DND-41 (cell line): ENCODE data around the gene PRICKLE2.

Source experiments
- ATAC-seq: fragments of 200-7000 bp; cut with Tn5 transposase; 3 replicates; pipeline ENCODE4 v1.9.1; 2021; ENCODE audit warnings: low read depth; ENCODE audit not compliant: insufficient read depth
- DNase-seq: peaks from one replicate; pipeline ENCODE4 v3.0.0-alpha.2; 2020
- H2AFZ ChIP-seq: 2 replicates; pipeline ENCODE4 v1.6.0; 2012; ENCODE audit warnings: low read depth, low read length
- H3K27ac ChIP-seq: 2 replicates; pipeline ENCODE4 v1.5.1; 2012; ENCODE audit warnings: low read length, inconsistent platforms
- H3K27me3 ChIP-seq: fragments of 200-600 bp; sonication (generic); 2 replicates; pipeline ENCODE4 v1.6.0; 2012; ENCODE audit warnings: low read length, mild to moderate bottlenecking, inconsistent platforms; ENCODE audit not compliant: insufficient read depth, poor library complexity
- H3K36me3 ChIP-seq: 2 replicates; pipeline ENCODE4 v1.5.1; 2012; ENCODE audit warnings: low read length, inconsistent platforms; ENCODE audit not compliant: insufficient read depth
- H3K4me1 ChIP-seq: 2 replicates; pipeline ENCODE4 v1.5.1; 2012; ENCODE audit warnings: mild to moderate bottlenecking, low read length; ENCODE audit not compliant: insufficient read depth
- H3K4me2 ChIP-seq: 2 replicates; pipeline ENCODE4 v1.6.0; 2012; ENCODE audit warnings: mild to moderate bottlenecking, moderate library complexity, low read length, inconsistent platforms; ENCODE audit not compliant: insufficient read depth
- H3K4me3 ChIP-seq, 2 experiments: fragments of 200-600 bp in 1 of 2; shearing (Covaris generic) in 1 of 2; 2 replicates each; pipeline ENCODE4 v1.5.1; 2012 to 2016; ENCODE audit warnings: inconsistent platforms in 2 of 2, low read length in 2 of 2, mild to moderate bottlenecking in 2 of 2, low read depth in 1 of 2, moderate library complexity in 1 of 2
- H3K79me2 ChIP-seq: 2 replicates; pipeline ENCODE4 v1.6.0; 2012; ENCODE audit warnings: low read length, inconsistent platforms; ENCODE audit not compliant: insufficient read depth
- H3K9ac ChIP-seq: 2 replicates; pipeline ENCODE4 v1.6.0; 2012; ENCODE audit warnings: low read depth, mild to moderate bottlenecking, inconsistent platforms, low read length, moderate library complexity
- H3K9me3 ChIP-seq: 2 replicates; pipeline ENCODE4 v1.5.1; 2012; ENCODE audit warnings: low read length, moderate library complexity, mild to moderate bottlenecking, inconsistent platforms; ENCODE audit not compliant: insufficient read depth, severe bottlenecking
- H4K20me1 ChIP-seq: 2 replicates; pipeline ENCODE4 v1.6.0; 2012; ENCODE audit warnings: low read length; ENCODE audit not compliant: insufficient read depth
- EZH2 ChIP-seq: IDR thresholded peaks from 3 replicates; pipeline ENCODE4 v1.6.1; 2012; ENCODE audit warnings: borderline replicate concordance, low read depth, mild to moderate bottlenecking, moderate library complexity, low read length, inconsistent platforms; ENCODE audit not compliant: severe bottlenecking
- TF ChIP-seq, protein P1 (sequence below): IDR thresholded peaks from 2 replicates; pipeline ENCODE4 v1.5.1; 2012; ENCODE audit warnings: borderline replicate concordance, low read length, moderate library complexity, mild to moderate bottlenecking; ENCODE audit not compliant: poor library complexity, severe bottlenecking; ENCODE audit errors: extremely low read depth

PRICKLE2 gene

GRCh38 chr3:64074895-64075679, 150.2 kb downstream of the PRICKLE2 start:
- no peak for DNase-seq
- H3K4me1 ChIP-seq = no peaks in the 10 kb centered on the region
- H3K9ac ChIP-seq = no peak overlapping the region
- H3K27ac ChIP-seq = no peak overlapping the region
- no peaks in the 10 kb centered on the region for H3K9me3 ChIP-seq
- H3K4me2 ChIP-seq = no peak overlapping the region
- no peak for ATAC-seq
- no peaks in the 10 kb centered on the region for H3K79me2 ChIP-seq
- no peak overlapping the region for H3K4me3 ChIP-seq
- H4K20me1 ChIP-seq = no peaks in the 10 kb centered on the region
- no peaks in the 10 kb centered on the region for H3K36me3 ChIP-seq
- no peaks in the 10 kb centered on the region for H3K27me3 ChIP-seq
- no peak for TF ChIP-seq EZH2
- TF ChIP-seq, protein P1, sequence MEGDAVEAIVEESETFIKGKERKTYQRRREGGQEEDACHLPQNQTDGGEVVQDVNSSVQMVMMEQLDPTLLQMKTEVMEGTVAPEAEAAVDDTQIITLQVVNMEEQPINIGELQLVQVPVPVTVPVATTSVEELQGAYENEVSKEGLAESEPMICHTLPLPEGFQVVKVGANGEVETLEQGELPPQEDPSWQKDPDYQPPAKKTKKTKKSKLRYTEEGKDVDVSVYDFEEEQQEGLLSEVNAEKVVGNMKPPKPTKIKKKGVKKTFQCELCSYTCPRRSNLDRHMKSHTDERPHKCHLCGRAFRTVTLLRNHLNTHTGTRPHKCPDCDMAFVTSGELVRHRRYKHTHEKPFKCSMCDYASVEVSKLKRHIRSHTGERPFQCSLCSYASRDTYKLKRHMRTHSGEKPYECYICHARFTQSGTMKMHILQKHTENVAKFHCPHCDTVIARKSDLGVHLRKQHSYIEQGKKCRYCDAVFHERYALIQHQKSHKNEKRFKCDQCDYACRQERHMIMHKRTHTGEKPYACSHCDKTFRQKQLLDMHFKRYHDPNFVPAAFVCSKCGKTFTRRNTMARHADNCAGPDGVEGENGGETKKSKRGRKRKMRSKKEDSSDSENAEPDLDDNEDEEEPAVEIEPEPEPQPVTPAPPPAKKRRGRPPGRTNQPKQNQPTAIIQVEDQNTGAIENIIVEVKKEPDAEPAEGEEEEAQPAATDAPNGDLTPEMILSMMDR = no peak
- no peak overlapping the region for H2AFZ ChIP-seq

DNA sequence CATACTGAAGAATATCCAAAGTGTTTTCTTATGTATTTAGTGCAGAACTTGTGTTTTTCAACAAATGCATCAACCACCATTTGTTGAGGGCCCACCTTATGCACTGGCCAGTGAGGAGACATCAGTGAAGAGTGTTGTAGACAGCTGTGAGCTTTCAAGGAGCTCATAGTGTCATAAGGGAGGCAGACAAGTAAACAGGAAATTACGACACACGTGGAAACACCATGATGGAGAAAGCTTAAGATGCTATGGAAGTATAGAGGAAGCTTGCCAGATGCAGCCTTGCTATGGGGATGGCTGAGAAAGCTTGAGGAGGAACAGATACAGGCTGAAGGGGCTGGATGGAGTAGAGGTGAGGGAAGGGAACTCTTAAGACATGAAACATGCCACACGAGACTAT, 151.2 kb downstream of the PRICKLE2 start:
- H3K27me3 ChIP-seq = no peaks in the 10 kb centered on the region
- H3K4me1 ChIP-seq = no peaks in the 10 kb centered on the region
- no peak overlapping the region for H3K9ac ChIP-seq
- H3K4me3 ChIP-seq = no peak overlapping the region
- no peak overlapping the region for H2AFZ ChIP-seq
- no peaks in the 10 kb centered on the region for H3K36me3 ChIP-seq
- no peak for ATAC-seq
- H3K27ac ChIP-seq = no peak overlapping the region
- no peaks in the 10 kb centered on the region for H4K20me1 ChIP-seq
- no peaks in the 10 kb centered on the region for H3K9me3 ChIP-seq
- TF ChIP-seq EZH2 = no peak
- TF ChIP-seq, protein P1 = no peak
- no peaks in the 10 kb centered on the region for H3K79me2 ChIP-seq
- no peak for DNase-seq
- H3K4me2 ChIP-seq = no peak overlapping the region

GRCh38 chr3:64073158-64073761, 152.0 kb downstream of the PRICKLE2 start:
- no peaks in the 10 kb centered on the region for H3K4me1 ChIP-seq
- no peaks in the 10 kb centered on the region for H3K36me3 ChIP-seq
- no peak for TF ChIP-seq EZH2
- TF ChIP-seq, protein P1 = no peak
- no peaks in the 10 kb centered on the region for H3K79me2 ChIP-seq
- H4K20me1 ChIP-seq = no peaks in the 10 kb centered on the region
- H3K4me3 ChIP-seq = no peak overlapping the region
- H3K9me3 ChIP-seq = no peaks in the 10 kb centered on the region
- H3K27me3 ChIP-seq = no peaks in the 10 kb centered on the region
- ATAC-seq = no peak
- no peak overlapping the region for H2AFZ ChIP-seq
- no peak overlapping the region for H3K9ac ChIP-seq
- no peak overlapping the region for H3K4me2 ChIP-seq
- no peak for DNase-seq
- no peak overlapping the region for H3K27ac ChIP-seq
